Stimulated activated naive CD8-positive, alpha-beta T cell treated with anti-CD3 and anti-CD28 coated beads, Interleukin-15, Interleukin-2, amounts not matched to agents 100 ng/mL and 50 ng/mL, for 24 hours (primary cell): ENCODE measurements around the gene ACTG2.
A peak's percentile ranks its signal among the peaks of the same experiment; 100 is the strongest.
"Not testable (repeated sequence)": the region's sequence is repeated elsewhere in the genome, so short reads cannot be mapped to it uniquely, and the experiment has no call there.

Experiments
- H3K27ac Mint-ChIP-seq: one replicate; pipeline ENCODE4 v1.8.0; 2021; ENCODE audit warnings: mild to moderate bottlenecking, mixed read lengths
- H3K27me3 Mint-ChIP-seq: one replicate; pipeline ENCODE4 v1.8.0; 2021; ENCODE audit warnings: mixed read lengths
- H3K36me3 Mint-ChIP-seq: one replicate; pipeline ENCODE4 v1.8.0; 2021; ENCODE audit warnings: low read depth, mixed read lengths
- H3K4me1 Mint-ChIP-seq: one replicate; pipeline ENCODE4 v1.8.0; 2021; ENCODE audit warnings: low read depth, mixed read lengths
- H3K4me3 Mint-ChIP-seq: one replicate; pipeline ENCODE4 v1.8.0; 2021; ENCODE audit warnings: mild to moderate bottlenecking, mixed read lengths
- H3K9me3 Mint-ChIP-seq: one replicate; pipeline ENCODE4 v1.8.0; 2021; ENCODE audit warnings: mixed read lengths

Gene ACTG2

DNA sequence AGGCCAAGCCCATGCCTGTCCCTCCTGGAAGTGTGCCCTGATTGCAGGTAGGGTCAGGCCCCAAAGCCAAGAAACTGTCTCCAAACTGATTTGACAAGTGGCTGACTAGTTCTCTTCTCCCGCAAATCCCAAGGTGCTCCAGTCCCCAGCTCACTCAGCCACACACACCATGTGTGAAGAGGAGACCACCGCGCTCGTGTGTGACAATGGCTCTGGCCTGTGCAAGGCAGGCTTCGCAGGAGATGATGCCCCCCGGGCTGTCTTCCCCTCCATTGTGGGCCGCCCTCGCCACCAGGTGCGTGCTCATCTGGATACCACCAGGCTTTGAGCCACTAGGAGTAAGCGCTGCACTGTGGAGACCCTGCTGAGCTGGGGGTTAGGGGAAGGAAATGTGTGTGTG lies 8.3 kb downstream of the ACTG2 start:
- H3K27ac Mint-ChIP-seq = no peak overlapping the region

DNA sequence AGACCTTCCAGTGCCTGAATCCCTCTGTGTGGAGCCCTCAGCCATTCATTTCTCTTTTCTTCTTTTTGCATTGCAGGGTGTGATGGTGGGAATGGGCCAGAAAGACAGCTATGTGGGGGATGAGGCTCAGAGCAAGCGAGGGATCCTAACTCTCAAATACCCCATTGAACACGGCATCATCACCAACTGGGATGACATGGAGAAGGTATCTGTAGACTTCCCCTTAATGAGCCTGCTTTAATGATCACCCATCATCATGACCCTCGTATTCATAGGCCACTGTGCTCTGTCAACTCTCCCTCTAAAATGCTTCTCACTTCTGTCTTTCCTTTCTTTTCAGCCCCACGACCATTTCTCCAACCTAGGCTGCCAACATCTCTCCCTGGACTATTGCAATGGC lies 9.5 kb downstream of the ACTG2 start:
- Mint-ChIP-seq H3K4me1 (peaks cover 8% of the 10 kb centered on the region), H3K9me3 (no peaks in the 10 kb centered on the region), H3K36me3 (no peaks in the 10 kb centered on the region), H3K27ac (no peak overlapping the region), H3K4me3 (no peak overlapping the region), H3K27me3 (no peaks in the 10 kb centered on the region)

More for the DNA sequence above, 8.3 kb downstream of the ACTG2 start:
- Mint-ChIP-seq H3K9me3 (no peaks in the 10 kb centered on the region), H3K36me3 (no peaks in the 10 kb centered on the region), H3K4me3 (no peak overlapping the region), H3K4me1 (peaks cover 16% of the 10 kb centered on the region), H3K27me3 (no peaks in the 10 kb centered on the region)

DNA sequence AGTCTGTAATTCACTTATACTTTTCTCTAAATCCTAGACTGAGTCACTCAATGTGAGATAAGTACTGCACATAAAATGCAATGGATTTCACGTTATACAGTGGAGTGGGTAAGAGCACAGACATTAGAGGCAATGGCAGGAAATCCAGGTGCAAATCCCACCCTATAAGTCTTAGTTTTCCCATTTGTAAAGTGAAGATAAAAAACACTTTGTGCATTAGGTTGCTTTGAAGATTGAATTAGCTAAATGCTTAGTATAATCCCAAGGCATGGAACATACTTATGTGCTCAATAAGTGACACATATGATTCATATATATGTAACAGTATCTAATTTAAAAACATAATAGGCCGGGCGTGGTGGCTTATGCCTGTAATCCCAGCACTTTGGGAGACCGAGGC lies 10.5 kb downstream of the ACTG2 start:
- H3K36me3 Mint-ChIP-seq = no peaks in the 10 kb centered on the region
- no peak overlapping the region for H3K4me3 Mint-ChIP-seq
- peaks cover 13% of the 10 kb centered on the region for H3K4me1 Mint-ChIP-seq
- H3K9me3 Mint-ChIP-seq = no peaks in the 10 kb centered on the region
- no peak overlapping the region for H3K27ac Mint-ChIP-seq
- H3K27me3 Mint-ChIP-seq = no peaks in the 10 kb centered on the region

DNA sequence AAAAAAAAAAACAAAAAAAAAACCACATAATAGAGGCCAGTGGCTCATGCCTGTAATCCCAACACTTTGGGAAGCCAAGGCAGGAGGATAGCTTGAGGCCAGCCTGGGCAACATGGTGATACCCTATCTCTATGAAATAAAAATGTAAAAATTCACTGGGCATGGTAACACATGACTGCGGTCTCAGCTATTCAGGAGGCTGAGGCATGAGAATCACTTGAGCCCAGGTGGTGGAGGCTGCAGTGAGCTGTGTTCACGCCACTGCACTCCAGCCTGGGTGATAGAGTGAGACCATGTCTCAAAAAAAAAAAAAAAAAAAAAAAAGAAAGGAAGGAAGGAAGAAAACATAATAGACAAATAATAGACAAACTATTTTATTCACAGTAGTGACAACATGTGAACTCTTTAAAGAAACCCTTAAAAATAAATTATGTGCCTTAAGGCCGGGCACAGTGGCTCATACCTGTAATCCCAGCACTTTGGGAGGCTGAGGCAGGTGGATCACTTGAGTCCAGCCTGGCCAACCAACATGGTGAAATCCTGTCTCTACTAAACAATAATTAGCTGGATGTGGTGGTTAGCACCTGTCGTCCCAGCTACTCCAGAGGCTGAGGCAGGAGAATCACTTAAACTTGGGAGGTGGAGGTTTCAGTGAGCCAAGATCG lies 11.3 kb downstream of the ACTG2 start:
- H3K27me3 Mint-ChIP-seq, H3K27ac Mint-ChIP-seq, H3K36me3 Mint-ChIP-seq, H3K4me3 Mint-ChIP-seq, H3K9me3 Mint-ChIP-seq: not testable (repeated sequence)
- peaks cover 17% of the 10 kb centered on the region for H3K4me1 Mint-ChIP-seq

DNA sequence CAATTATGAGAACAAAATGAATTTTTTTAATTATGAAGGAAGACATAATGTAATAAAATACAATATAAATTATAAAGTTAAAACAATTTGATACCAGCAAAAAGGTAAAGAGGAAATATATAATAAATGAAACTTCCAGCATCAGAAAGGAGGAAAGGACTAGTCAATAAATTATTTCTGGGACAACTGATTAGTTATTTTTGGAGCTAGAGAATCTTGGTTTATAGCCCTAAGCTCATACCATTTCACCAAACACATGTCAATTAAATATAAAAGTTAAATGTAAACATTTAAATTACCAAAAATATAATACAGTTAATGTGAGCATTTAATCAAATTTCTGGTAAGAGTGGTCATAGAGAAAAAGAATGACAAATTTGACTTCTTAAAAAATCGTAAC lies 12.1 kb downstream of the ACTG2 start:
- no peaks in the 10 kb centered on the region for H3K27me3 Mint-ChIP-seq
- H3K27ac Mint-ChIP-seq = no peak overlapping the region
- H3K9me3 Mint-ChIP-seq = no peaks in the 10 kb centered on the region
- H3K36me3 Mint-ChIP-seq = no peaks in the 10 kb centered on the region
- no peak overlapping the region for H3K4me3 Mint-ChIP-seq
- H3K4me1 Mint-ChIP-seq = peaks cover 17% of the 10 kb centered on the region

DNA sequence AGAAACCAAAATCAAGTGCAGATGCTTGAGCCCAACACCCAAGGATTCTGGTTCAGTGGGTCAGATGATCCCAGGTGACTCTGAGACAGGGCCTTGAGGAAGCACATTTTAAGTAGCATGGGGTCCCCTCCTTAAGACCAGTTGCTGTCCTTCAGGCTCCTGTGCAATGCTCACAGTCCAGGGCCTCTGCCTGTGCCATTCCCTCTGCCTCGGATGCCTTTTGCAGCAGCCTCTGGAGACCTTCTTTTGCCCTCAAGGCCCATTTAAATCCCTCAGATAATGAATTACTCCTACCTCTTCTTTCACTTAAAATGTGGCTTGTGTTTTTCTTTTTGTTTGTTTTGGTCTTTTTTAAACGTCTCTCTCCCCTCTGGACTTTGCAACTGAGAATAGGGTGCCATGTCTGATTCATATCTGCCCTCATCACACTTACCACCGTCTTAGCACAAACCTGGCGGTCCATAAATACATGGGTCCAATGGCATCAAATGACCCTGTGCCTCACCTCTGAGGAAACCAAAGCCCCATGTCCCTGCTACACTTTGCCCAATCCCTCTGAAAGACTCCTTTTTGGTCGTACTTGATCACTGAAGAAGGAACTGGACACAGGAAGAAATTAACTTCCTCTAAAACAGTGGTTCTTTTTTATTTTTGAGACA lies 14.2 kb downstream of the ACTG2 start:
- Mint-ChIP-seq H3K4me3 (no peak overlapping the region), H3K27me3 (no peaks in the 10 kb centered on the region), H3K36me3 (no peaks in the 10 kb centered on the region), H3K27ac (peak overlapping the region; percentile 61), H3K4me1 (peaks cover 17% of the 10 kb centered on the region), H3K9me3 (no peaks in the 10 kb centered on the region)

DNA sequence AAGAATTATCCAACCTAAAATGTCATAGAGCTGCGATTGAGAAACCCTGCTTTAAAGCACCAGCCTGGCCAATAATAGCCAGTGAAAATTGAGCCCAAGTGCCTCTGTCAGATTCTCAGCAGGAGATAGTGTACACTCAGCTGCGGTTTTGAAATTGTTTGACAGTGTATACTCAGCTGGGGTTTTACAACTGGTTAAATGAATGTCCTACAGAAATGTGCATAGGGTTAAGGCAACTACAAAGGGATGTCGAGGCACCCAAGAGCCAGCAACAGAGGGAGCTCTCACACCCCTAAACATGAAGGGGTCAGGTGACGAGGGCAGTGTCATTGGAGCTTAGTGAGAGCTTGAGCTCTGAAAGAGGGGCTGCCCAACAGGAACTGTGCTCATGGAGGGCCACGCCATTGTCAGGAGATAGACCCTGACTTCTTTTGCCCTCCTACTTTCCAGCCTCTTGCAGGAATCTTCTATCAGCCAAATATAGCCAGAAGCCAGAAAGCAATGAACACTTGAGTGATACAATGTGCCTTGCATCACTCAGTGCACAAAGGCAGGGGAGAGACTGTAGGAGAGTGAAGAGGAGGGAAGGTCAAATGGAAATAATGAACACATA lies 15.1 kb downstream of the ACTG2 start:
- H3K4me1 Mint-ChIP-seq = peaks cover 17% of the 10 kb centered on the region
- H3K9me3 Mint-ChIP-seq = no peaks in the 10 kb centered on the region
- no peaks in the 10 kb centered on the region for H3K36me3 Mint-ChIP-seq
- H3K27me3 Mint-ChIP-seq = no peaks in the 10 kb centered on the region
- peak overlapping the region; percentile 87 for H3K27ac Mint-ChIP-seq
- peak overlapping the region; percentile 14 for H3K4me3 Mint-ChIP-seq

DNA sequence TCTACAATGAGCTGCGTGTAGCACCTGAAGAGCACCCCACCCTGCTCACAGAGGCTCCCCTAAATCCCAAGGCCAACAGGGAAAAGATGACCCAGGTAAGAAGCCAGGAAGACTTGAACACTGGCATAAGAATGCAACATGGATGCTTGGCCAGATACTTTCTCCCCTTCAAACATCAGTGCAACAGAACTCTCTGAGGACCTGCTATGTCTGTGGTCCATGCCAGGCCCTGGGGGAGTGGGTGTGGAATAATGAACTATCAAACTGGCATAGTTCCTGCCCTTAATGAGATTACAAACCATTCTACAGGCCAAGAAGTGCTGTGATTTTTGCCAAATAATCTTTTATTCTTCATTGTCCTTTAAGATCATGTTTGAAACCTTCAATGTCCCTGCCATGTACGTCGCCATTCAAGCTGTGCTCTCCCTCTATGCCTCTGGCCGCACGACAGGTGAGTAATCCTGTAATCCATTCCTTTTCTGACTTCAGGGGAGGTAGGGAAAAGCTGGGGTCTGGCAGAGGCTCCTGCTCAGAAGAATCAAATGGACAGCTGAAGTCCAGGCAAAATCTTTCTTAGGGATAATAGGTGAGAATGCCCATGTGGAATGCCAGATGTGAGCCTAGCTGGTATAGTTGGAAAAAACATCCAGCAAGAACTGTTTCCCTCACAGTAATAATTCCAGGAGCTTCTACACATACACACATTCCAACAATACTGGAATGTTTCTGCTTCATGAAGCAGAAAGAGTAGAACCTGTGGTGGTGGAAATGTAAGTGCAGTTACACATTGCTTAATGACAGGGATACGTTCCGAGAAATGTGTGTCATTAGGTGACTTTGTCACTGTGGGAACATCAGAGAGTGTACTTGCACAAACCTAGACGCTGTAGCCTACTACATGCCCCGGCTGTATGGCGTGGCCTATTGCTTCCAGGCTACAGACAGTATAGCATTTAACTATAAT lies 16.2 kb downstream of the ACTG2 start:
- Mint-ChIP-seq H3K36me3 (no peaks in the 10 kb centered on the region), H3K4me1 (peaks cover 17% of the 10 kb centered on the region), H3K4me3 (no peak overlapping the region), H3K27me3 (no peaks in the 10 kb centered on the region), H3K9me3 (no peaks in the 10 kb centered on the region), H3K27ac (no peak overlapping the region)

DNA sequence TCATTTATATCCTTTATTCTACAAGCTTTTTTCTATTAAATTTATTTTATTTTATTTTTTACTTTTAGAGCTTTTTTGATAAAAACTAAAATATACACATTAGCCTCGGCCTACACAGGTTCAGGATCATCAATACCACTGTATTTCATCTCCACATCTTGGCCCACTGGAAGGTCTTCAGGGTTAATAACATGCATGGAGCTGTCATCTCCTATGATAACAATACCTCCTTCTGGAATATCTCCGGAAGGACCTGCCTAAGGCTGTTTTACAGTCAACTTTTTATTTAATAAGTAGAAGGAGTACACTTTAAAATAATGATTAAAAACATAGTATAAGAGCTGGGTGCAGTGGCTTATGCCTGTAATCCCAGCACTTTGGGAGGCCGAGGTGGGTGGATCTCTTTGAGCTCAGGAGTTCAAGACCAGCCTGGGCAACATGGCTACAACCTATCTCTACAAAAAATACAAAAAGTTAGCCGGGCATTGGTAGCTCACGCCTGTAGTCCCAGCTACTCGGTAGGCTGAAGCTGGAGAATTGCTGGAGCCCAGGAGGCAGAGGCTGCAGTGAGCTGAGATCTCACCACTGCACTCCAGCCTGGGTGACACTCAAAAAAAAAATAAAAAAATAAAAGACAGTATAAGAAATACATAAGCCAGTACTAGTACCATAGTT lies 18.2 kb downstream of the ACTG2 start:
- H3K4me3 Mint-ChIP-seq = no peak overlapping the region
- no peaks in the 10 kb centered on the region for H3K9me3 Mint-ChIP-seq
- H3K4me1 Mint-ChIP-seq = peaks cover 17% of the 10 kb centered on the region
- H3K27ac Mint-ChIP-seq = no peak overlapping the region
- H3K27me3 Mint-ChIP-seq = no peaks in the 10 kb centered on the region
- no peaks in the 10 kb centered on the region for H3K36me3 Mint-ChIP-seq

DNA sequence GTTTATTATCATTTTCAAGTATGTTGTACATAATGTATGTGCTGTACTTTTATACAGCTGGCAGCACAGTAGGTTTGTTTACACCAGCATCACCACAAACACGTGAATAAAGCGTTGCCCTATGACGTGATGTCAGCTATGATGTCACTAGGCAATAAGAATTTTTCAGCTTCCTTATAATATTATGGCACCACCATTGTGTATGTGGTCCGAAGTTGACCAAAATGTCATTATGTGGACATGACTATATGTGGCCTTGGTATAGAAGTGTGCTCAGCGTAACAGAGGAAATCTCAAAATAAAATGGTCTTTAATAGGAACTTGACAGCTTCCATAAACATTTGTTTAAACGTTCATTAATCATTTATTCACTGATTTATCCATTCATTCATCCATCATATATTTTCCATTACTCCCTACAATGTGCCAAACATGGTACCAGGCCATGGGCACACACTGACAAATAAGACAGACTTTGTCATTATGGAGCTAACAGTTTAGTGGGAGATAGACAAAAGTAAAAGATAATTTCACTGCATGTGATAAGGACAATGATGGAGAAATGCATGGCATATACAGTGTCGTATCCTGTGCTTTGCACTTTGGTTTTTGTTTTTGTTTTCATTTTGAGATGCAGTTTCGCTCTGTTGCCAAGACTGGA lies 18.9 kb downstream of the ACTG2 start:
- H3K36me3 Mint-ChIP-seq = no peaks in the 10 kb centered on the region
- peaks cover 17% of the 10 kb centered on the region for H3K4me1 Mint-ChIP-seq
- no peak overlapping the region for H3K27ac Mint-ChIP-seq
- H3K27me3 Mint-ChIP-seq = no peaks in the 10 kb centered on the region
- H3K4me3 Mint-ChIP-seq = no peak overlapping the region
- H3K9me3 Mint-ChIP-seq = no peaks in the 10 kb centered on the region

DNA sequence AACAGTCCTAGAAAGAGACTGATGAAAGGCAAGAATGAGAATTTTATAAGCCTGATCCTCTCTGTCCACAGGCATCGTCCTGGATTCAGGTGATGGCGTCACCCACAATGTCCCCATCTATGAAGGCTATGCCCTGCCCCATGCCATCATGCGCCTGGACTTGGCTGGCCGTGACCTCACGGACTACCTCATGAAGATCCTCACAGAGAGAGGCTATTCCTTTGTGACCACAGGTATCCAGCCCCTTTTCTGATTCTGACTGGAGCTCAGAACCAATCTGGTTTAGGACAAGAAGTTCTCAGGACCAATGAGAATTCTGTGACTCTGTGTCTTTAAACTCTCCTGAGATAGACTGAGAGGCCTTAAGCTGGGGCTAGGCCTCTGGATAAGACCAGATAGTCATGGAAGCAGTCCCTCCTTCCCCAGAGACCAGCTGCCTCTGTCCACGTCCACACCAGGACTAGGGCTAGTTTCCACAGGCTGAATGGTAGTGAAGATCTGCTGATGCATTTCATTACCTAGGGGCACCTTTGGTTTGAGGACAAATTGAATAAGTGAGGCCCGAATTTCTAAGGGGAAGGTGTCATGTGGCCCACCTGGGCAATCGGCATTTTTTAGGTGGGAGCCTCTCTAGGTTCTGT lies 20.7 kb downstream of the ACTG2 start:
- H3K27ac Mint-ChIP-seq = no peak overlapping the region
- H3K4me3 Mint-ChIP-seq = no peak overlapping the region
- no peaks in the 10 kb centered on the region for H3K9me3 Mint-ChIP-seq
- peaks cover 2% of the 10 kb centered on the region for H3K4me1 Mint-ChIP-seq
- no peaks in the 10 kb centered on the region for H3K27me3 Mint-ChIP-seq
- no peaks in the 10 kb centered on the region for H3K36me3 Mint-ChIP-seq

DNA sequence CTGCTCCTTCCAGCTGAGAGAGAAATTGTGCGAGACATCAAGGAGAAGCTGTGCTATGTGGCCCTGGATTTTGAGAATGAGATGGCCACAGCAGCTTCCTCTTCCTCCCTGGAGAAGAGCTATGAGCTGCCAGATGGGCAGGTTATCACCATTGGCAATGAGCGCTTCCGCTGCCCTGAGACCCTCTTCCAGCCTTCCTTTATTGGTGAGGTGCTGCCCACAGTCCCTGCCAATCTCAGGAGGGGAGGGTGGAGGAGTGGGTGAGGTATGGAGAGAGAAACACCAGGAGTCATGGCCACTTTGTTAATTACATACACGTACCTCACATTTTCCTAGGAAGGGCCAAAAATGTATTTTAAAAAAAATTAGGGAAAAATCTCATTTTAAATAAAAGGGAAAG lies 21.9 kb downstream of the ACTG2 start:
- Mint-ChIP-seq H3K9me3 (no peaks in the 10 kb centered on the region), H3K4me1 (no peaks in the 10 kb centered on the region), H3K36me3 (no peaks in the 10 kb centered on the region), H3K27ac (no peak overlapping the region), H3K4me3 (no peak overlapping the region), H3K27me3 (no peaks in the 10 kb centered on the region)

DNA sequence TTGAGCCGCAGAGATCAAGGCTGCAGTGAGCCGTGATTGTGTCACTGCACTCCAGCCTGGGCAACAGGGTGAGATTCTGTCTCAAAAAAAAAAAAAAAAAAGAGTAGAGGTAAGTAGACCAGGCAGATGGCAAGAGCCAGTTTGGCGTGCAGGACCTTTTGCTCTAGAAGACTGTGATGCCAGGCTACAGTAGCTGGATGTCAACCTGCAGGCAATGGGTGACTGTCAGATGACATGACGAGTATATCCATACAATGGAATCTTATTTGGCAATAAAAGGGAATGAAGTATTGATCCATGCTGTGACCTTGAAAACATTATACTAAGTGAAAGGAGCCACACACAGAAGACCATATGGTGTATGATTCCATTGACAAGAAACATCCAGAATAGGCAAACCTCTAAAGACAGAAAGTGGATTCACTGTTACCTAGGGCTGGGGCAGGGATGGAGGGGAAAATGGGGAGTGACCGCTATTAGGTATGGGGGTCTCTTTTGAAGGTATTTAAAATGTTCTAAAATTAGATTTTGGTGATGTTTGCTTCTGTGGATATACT lies 22.7 kb downstream of the ACTG2 start:
- Mint-ChIP-seq H3K4me1 (no peaks in the 10 kb centered on the region), H3K9me3 (no peaks in the 10 kb centered on the region), H3K27ac (no peak overlapping the region), H3K4me3 (no peak overlapping the region), H3K36me3 (no peaks in the 10 kb centered on the region), H3K27me3 (no peaks in the 10 kb centered on the region)
